DOHH2 (cell line): ENCODE measurements around the gene SYT1.

Experiments used
- H3F3A ChIP-seq: fragments of 200-600 bp; sonication (generic), shearing (Covaris generic); 2 replicates; pipeline ENCODE4 v1.6.0; 2016; ENCODE audit warnings: antibody characterized with exemption, mild to moderate bottlenecking; ENCODE audit not compliant: control insufficient read depth, insufficient read depth
- H3K27ac ChIP-seq: fragments of 200-600 bp; sonication (generic); 2 replicates; pipeline ENCODE4 v1.5.1; 2014; ENCODE audit warnings: low read depth, mild to moderate bottlenecking, low read length, moderate library complexity
- H3K27me3 ChIP-seq: fragments of 200-600 bp; sonication (generic); 2 replicates; pipeline ENCODE4 v1.6.1; 2014; ENCODE audit warnings: mild to moderate bottlenecking, low read length, mixed read lengths; ENCODE audit not compliant: control insufficient read depth
- H3K36me3 ChIP-seq: fragments of 200-600 bp; sonication (generic); 2 replicates; pipeline ENCODE4 v1.6.1; 2014; ENCODE audit warnings: mild to moderate bottlenecking, low read length, moderate library complexity, mixed read lengths; ENCODE audit not compliant: control insufficient read depth
- H3K4me1 ChIP-seq: fragments of 200-600 bp; sonication (generic); 2 replicates; pipeline ENCODE4 v1.6.1; 2014; ENCODE audit warnings: mild to moderate bottlenecking, low read length, mixed read lengths; ENCODE audit not compliant: control insufficient read depth
- H3K4me2 ChIP-seq: fragments of 200-600 bp; sonication (generic); 2 replicates; pipeline ENCODE4 v1.6.0; 2014; ENCODE audit warnings: mild to moderate bottlenecking, low read length, moderate library complexity
- H3K4me3 ChIP-seq: fragments of 200-600 bp; sonication (generic); 2 replicates; pipeline ENCODE4 v1.5.1; 2014; ENCODE audit warnings: mild to moderate bottlenecking, low read length, mixed read lengths
- H3K79me2 ChIP-seq: fragments of 200-600 bp; sonication (generic); 2 replicates; pipeline ENCODE4 v1.6.1; 2014; ENCODE audit warnings: mild to moderate bottlenecking, low read length, mixed read lengths; ENCODE audit not compliant: control insufficient read depth
- H3K9me2 ChIP-seq: fragments of 200-600 bp; sonication (generic); replicated peaks from 2 replicates; pipeline ENCODE4 v1.6.1; 2014; ENCODE audit warnings: mild to moderate bottlenecking, low read length, mixed read lengths; ENCODE audit not compliant: control insufficient read depth
- H3K9me3 ChIP-seq: fragments of 200-600 bp; sonication (generic); 2 replicates; pipeline ENCODE4 v1.6.1; 2014; ENCODE audit warnings: antibody characterized with exemption, low read length, mixed read lengths; ENCODE audit not compliant: control insufficient read depth, insufficient read depth
- H4K20me1 ChIP-seq: fragments of 200-600 bp; sonication (generic); 2 replicates; pipeline ENCODE4 v1.6.0; 2014; ENCODE audit warnings: low read depth, mild to moderate bottlenecking, antibody characterized with exemption, low read length, moderate library complexity; ENCODE audit not compliant: control insufficient read depth, insufficient read depth
- EZH2phosphoT487 ChIP-seq: fragments of 200-600 bp; sonication (generic); IDR thresholded peaks from 2 replicates; pipeline ENCODE4 v1.6.1; 2017; ENCODE audit warnings: borderline replicate concordance, mild to moderate bottlenecking, antibody characterized with exemption, low read length, moderate library complexity, mixed read lengths
- TF ChIP-seq, protein P1 (sequence below): fragments of 200-600 bp; sonication (generic); IDR thresholded peaks from one replicate; pipeline ENCODE4 v1.5.1; 2014; ENCODE audit warnings: antibody characterized with exemption, mild to moderate bottlenecking, low read depth, low read length; ENCODE audit not compliant: poor library complexity, severe bottlenecking

SYT1 gene

DNA sequence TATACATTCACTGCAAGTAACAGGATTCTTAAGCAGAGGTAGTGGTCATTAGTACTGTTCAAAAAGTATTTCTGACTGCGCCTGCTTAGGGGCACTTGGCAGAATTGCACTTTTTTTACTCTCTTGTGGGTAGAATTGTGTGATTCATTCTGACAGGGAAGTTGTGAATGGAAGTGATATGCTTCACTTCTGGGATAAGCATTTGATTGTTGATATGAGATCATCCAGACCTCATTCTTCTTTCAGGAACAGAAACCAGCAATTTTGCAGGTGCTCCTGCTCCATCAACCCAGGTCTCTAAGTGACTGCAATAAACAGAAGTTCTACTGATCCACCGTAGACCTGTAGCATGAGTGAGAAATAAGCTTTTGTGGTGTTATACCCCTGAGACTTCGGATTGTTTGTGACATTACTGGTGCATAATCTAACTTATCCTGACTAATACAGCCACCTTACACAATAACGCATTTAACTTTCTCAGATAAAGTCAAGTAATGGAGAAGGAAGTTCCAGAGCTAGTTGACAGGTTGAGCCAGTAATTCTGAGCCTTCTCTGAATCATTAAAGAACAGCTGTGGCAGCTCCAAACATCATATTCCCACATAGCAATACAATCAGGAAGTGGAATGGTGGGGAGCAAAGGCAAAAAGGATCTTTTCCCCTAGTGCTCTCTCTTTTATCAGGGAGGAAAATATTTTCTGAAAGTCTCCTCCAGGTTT lies 387.9 kb downstream of the SYT1 start:
- Histone ChIP-seq H3K79me2 (no peaks in the 10 kb centered on the region), H3K27ac (no peak overlapping the region)
- TF ChIP-seq, protein P1, sequence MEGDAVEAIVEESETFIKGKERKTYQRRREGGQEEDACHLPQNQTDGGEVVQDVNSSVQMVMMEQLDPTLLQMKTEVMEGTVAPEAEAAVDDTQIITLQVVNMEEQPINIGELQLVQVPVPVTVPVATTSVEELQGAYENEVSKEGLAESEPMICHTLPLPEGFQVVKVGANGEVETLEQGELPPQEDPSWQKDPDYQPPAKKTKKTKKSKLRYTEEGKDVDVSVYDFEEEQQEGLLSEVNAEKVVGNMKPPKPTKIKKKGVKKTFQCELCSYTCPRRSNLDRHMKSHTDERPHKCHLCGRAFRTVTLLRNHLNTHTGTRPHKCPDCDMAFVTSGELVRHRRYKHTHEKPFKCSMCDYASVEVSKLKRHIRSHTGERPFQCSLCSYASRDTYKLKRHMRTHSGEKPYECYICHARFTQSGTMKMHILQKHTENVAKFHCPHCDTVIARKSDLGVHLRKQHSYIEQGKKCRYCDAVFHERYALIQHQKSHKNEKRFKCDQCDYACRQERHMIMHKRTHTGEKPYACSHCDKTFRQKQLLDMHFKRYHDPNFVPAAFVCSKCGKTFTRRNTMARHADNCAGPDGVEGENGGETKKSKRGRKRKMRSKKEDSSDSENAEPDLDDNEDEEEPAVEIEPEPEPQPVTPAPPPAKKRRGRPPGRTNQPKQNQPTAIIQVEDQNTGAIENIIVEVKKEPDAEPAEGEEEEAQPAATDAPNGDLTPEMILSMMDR: no peak
- no peak for TF ChIP-seq EZH2phosphoT487

DNA sequence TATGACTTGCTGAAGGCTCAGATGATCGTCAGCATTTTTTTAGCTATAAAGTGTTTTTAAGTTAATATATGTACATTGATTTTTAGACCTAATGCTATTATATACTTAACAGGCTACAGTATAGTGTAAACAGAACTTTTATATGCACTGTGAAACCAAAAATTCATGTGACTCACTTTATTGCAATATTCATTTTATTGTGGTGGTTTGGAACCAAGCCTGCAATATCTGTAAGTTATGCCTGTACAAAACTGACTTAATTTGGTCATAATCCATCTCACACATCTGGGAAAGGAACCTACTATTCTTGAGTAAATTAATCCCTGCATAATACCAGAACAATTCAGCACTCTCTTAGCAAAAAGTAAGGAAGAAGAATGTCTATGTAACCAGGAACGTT lies 390.7 kb downstream of the SYT1 start:
- Histone ChIP-seq H3K27me3 (no peaks in the 10 kb centered on the region), H3K9me3 (no peaks in the 10 kb centered on the region), H3K4me3 (no peak overlapping the region), H3K9me2 (no peaks in the 10 kb centered on the region), H3K36me3 (no peaks in the 10 kb centered on the region), H3K79me2 (no peaks in the 10 kb centered on the region), H3K4me2 (no peak overlapping the region), H4K20me1 (no peaks in the 10 kb centered on the region), H3K4me1 (no peaks in the 10 kb centered on the region), H3F3A (no peaks in the 10 kb centered on the region), H3K27ac (no peak overlapping the region)
- TF ChIP-seq EZH2phosphoT487: no peak
- TF ChIP-seq, protein P1: no peak

More for the DNA sequence above, 387.9 kb downstream of the SYT1 start:
- Histone ChIP-seq H3K36me3 (no peaks in the 10 kb centered on the region), H4K20me1 (no peaks in the 10 kb centered on the region), H3K4me2 (no peak overlapping the region), H3F3A (no peaks in the 10 kb centered on the region), H3K4me3 (no peak overlapping the region), H3K9me2 (no peaks in the 10 kb centered on the region), H3K4me1 (no peaks in the 10 kb centered on the region), H3K9me3 (no peaks in the 10 kb centered on the region), H3K27me3 (no peaks in the 10 kb centered on the region)

DNA sequence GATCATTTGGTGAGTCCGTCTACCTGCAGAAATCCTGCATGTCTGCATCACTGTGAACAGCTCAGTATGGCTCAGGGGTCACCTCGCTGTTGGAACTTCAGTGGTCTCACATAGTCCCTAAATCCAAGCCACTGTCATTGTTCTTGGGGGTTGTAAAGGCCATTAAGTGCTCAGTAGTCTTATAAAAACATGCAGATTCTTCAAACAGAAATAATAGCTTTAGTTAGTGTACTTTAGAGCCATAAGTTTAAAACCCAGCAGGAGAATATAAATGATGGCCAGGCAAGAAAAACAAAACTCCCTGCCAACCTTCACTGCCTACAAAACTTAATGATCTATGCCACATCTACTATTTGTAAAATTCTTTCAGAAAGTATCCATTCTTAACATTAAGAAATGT lies 396.3 kb downstream of the SYT1 start:
- Histone ChIP-seq H3K9me2 (no peaks in the 10 kb centered on the region), H3K9me3 (no peaks in the 10 kb centered on the region), H3K4me3 (no peak overlapping the region)

More for the DNA sequence above, 396.3 kb downstream of the SYT1 start:
- no peaks in the 10 kb centered on the region for H3F3A ChIP-seq
- H3K79me2 ChIP-seq: no peaks in the 10 kb centered on the region
- H3K27me3 ChIP-seq: no peaks in the 10 kb centered on the region
- no peak overlapping the region for H3K4me2 ChIP-seq
- H3K27ac ChIP-seq: no peak overlapping the region
- H3K36me3 ChIP-seq: no peaks in the 10 kb centered on the region
- no peaks in the 10 kb centered on the region for H3K4me1 ChIP-seq
- no peaks in the 10 kb centered on the region for H4K20me1 ChIP-seq
- no peak for TF ChIP-seq EZH2phosphoT487
- TF ChIP-seq, protein P1: no peak
